ENCODE data around the gene NNT.
"Not testable (repeated sequence)": the region's sequence is repeated elsewhere in the genome, so short reads cannot be mapped to it uniquely, and the experiment has no call there.

NNT gene

GRCh38 chr5:43728581-43728980 is 125.6 kb downstream of the NNT start:
- no peak for DNase-seq

GRCh38 chr5:43729846-43730478 is 127.0 kb downstream of the NNT start:
- DNase-seq: peak; percentile 15

DNA sequence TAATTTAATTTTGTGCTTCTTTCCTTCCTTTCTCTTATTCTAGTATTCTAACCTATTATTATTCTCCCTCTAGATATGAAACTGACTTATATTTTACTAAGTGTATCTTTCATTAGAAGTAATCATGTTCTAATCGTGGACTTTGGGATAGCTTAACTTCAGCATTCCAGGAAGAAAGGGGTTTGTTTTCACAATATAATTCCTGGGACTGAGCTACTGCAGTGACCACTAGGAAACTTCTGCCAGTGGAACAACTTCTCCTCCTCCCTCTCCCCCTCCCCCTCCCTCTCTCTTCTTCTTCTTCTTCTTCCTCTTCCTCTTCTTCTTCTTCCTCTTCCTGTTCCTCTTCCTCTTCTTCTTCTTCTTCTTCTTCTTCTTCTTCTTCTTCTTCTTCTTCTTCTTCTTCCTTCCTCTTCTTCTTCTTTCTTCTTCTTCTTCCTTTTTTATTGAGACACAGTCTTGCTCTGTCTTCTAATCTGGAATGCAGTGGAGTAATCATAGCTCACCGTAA is 127.9 kb downstream of the NNT start:
- DNase-seq: no peak

DNA sequence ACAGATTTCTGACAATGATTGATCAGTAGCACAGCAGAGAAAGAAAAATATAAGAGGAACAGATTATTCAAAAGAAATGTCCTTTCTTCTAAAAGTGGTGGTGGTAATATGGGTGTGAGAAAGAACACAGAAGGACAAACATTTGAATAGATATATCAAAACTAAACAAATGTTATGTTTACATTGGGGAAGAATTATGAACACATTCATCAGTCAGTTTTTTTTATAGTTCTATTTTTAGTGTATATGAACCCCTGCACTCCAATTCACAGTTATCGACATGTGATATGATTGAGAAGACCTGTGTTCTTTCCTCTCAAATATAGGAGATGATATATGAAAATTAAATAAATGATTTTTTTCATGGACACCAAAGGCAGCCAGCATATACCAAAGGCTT is 128.6 kb downstream of the NNT start:
- DNase-seq: no peak

- DNase-seq: not testable (repeated sequence)
Measured at GRCh38 chr5:43745923-43746548, 143.1 kb downstream of the NNT start.

DNA sequence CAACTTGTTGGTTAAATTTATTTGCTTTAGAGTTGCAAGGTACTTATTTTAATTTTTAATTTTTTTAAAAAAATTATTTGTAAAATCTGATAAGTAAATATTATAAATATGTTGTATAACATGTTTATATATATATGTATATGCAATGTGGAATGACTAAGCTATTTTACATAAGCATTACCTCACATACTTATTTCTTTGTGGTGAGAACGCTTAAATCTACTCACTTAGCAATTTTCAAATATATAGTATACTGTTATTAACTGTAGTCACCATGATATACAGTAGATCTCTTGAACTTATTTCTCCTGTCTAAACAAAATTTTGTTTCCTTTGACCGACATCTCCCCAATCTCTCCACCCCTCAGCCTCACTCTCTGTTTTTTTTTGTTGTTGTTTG is 147.8 kb downstream of the NNT start:
- no peak for DNase-seq

GRCh38 chr5:43753069-43753468 is 150.1 kb downstream of the NNT start:
- no peak for DNase-seq
